GM18951 (cell line): ENCODE measurements around the gene RAB3C.

ENCODE experiments used
- POLR2A ChIP-seq: IDR thresholded peaks from 4 replicates; pipeline ENCODE4 v1.6.1; 2011; ENCODE audit warnings: mild to moderate bottlenecking; ENCODE audit not compliant: insufficient read length, insufficient read depth; ENCODE audit errors: extremely low read depth
- in situ Hi-C: fragments of 300-500 bp; cut with MboI; formaldehyde crosslinking; loops from one replicate; pipeline ENCODE4 v1.12.0; 2022; ENCODE audit warnings: low sequenced_read_pairs, mixed read lengths, inconsistent platforms; ENCODE audit not compliant: unreplicated experiment

RAB3C gene

GRCh38 chr5:58838729-58839128 lies 255.9 kb downstream of the RAB3C start:
- TF ChIP-seq POLR2A: no peak
- in situ Hi-C loops: loop anchor here (25.0 kb wide), 1 partner anchor 351 kb away; the partner anchor contains the start of gene GAPT

GRCh38 chr5:58842852-58843251 lies 260.0 kb downstream of the RAB3C start:
- no peak for TF ChIP-seq POLR2A
- in situ Hi-C loops: loop anchor here (25.0 kb wide), 1 partner anchor 356 kb away; the partner anchor contains the start of gene GAPT

- in situ Hi-C loops: loop anchor here (25.0 kb wide), 1 partner anchor 357 kb away; the partner anchor contains the start of gene GAPT
- no peak for TF ChIP-seq POLR2A
Measured at GRCh38 chr5:58844395-58844794, 261.5 kb downstream of the RAB3C start.

- no peak for TF ChIP-seq POLR2A
- in situ Hi-C loops: loop anchor here (25.0 kb wide), 1 partner anchor 360 kb away; the partner anchor contains the start of gene GAPT
Measured at GRCh38 chr5:58847041-58847440, 264.2 kb downstream of the RAB3C start.

- TF ChIP-seq POLR2A: no peak
- in situ Hi-C loops: loop anchor here (25.0 kb wide), 1 partner anchor 362 kb away; the partner anchor contains the start of gene GAPT
Measured at GRCh38 chr5:58849223-58849622, 266.3 kb downstream of the RAB3C start.

GRCh38 chr5:58849921-58850667 lies 267.2 kb downstream of the RAB3C start:
- TF ChIP-seq POLR2A: no peak
- in situ Hi-C loops: loop anchor here (25.0 kb wide), 1 partner anchor 363 kb away; the partner anchor contains the start of gene GAPT

GRCh38 chr5:58851153-58851552 lies 268.3 kb downstream of the RAB3C start:
- in situ Hi-C loops: no loop called here
- TF ChIP-seq POLR2A: no peak

- in situ Hi-C loops: no loop called here
- TF ChIP-seq POLR2A: no peak
Measured at GRCh38 chr5:58851571-58851970, 268.7 kb downstream of the RAB3C start.

- TF ChIP-seq POLR2A: no peak
- in situ Hi-C loops: no loop called here
Measured at GRCh38 chr5:58852566-58852965, 269.7 kb downstream of the RAB3C start.

- TF ChIP-seq POLR2A: no peak
- in situ Hi-C loops: no loop called here
Measured at GRCh38 chr5:58854441-58854840, 271.6 kb downstream of the RAB3C start.

GRCh38 chr5:58855851-58856739 lies 273.2 kb downstream of the RAB3C start:
- in situ Hi-C loops: no loop called here
- no peak for TF ChIP-seq POLR2A

- no peak for TF ChIP-seq POLR2A
- in situ Hi-C loops: no loop called here
Measured at GRCh38 chr5:58857609-58858008, 274.7 kb downstream of the RAB3C start.

- TF ChIP-seq POLR2A: no peak
- in situ Hi-C loops: no loop called here
Measured at GRCh38 chr5:58860680-58861079, 277.8 kb downstream of the RAB3C start.

GRCh38 chr5:58868931-58869330 lies 286.1 kb downstream of the RAB3C start:
- in situ Hi-C loops: no loop called here
- no peak for TF ChIP-seq POLR2A
